T-helper 1 cell treated with Interleukin-12 subunit alpha and Interleukin-12 subunit beta and Interleukin-4 antibody, amounts not matched to agents 30 μg/mL and 1 μg/mL, for 36 hours (primary cell): Measurements from ENCODE around the gene NOL4L.
"Not testable (repeated sequence)": the region's sequence is repeated elsewhere in the genome, so short reads cannot be mapped to it uniquely, and the experiment has no call there.

ENCODE experiments used
- H3K27ac Mint-ChIP-seq: one replicate; pipeline ENCODE4 v1.8.0; 2021; ENCODE audit warnings: mild to moderate bottlenecking, mixed read lengths
- H3K27me3 Mint-ChIP-seq: one replicate; pipeline ENCODE4 v1.8.0; 2021; ENCODE audit warnings: low read depth, mixed read lengths
- H3K36me3 Mint-ChIP-seq: one replicate; pipeline ENCODE4 v1.8.0; 2021; ENCODE audit warnings: low read depth, mixed read lengths
- H3K4me1 Mint-ChIP-seq: one replicate; pipeline ENCODE4 v1.8.0; 2021; ENCODE audit warnings: low read depth, mixed read lengths
- H3K4me3 Mint-ChIP-seq: one replicate; pipeline ENCODE4 v1.8.0; 2021; ENCODE audit warnings: mild to moderate bottlenecking, moderate library complexity, mixed read lengths
- H3K9me3 Mint-ChIP-seq: one replicate; pipeline ENCODE4 v1.8.0; 2021; ENCODE audit warnings: mixed read lengths

The NOL4L gene

GRCh38 chr20:32508775-32509119, 76.4 kb downstream of the NOL4L start:
- H3K27me3 Mint-ChIP-seq: no peaks in the 10 kb centered on the region
- peak overlapping the region; percentile 65 for H3K27ac Mint-ChIP-seq
- H3K9me3 Mint-ChIP-seq: no peaks in the 10 kb centered on the region
- no peak overlapping the region for H3K4me3 Mint-ChIP-seq
- peaks cover 27% of the 10 kb centered on the region for H3K36me3 Mint-ChIP-seq
- H3K4me1 Mint-ChIP-seq: peaks cover 33% of the 10 kb centered on the region

GRCh38 chr20:32507998-32508774, 76.9 kb downstream of the NOL4L start:
- Mint-ChIP-seq H3K4me3 (no peak overlapping the region), H3K4me1 (peaks cover 31% of the 10 kb centered on the region), H3K27ac (no peak overlapping the region), H3K36me3 (peaks cover 25% of the 10 kb centered on the region), H3K27me3 (no peaks in the 10 kb centered on the region), H3K9me3 (no peaks in the 10 kb centered on the region)

- no peak overlapping the region for H3K4me3 Mint-ChIP-seq
- H3K9me3 Mint-ChIP-seq: no peaks in the 10 kb centered on the region
- no peak overlapping the region for H3K27ac Mint-ChIP-seq
- H3K36me3 Mint-ChIP-seq: peaks cover 22% of the 10 kb centered on the region
- no peaks in the 10 kb centered on the region for H3K27me3 Mint-ChIP-seq
- H3K4me1 Mint-ChIP-seq: peaks cover 27% of the 10 kb centered on the region
Measured at GRCh38 chr20:32506721-32507120, 78.4 kb downstream of the NOL4L start.

GRCh38 chr20:32505723-32506473, 79.2 kb downstream of the NOL4L start:
- H3K4me1 Mint-ChIP-seq: peaks cover 23% of the 10 kb centered on the region
- H3K36me3 Mint-ChIP-seq: peaks cover 20% of the 10 kb centered on the region
- no peak overlapping the region for H3K27ac Mint-ChIP-seq

GRCh38 chr20:32501709-32502108, 83.4 kb downstream of the NOL4L start:
- no peak overlapping the region for H3K27ac Mint-ChIP-seq
- no peaks in the 10 kb centered on the region for H3K27me3 Mint-ChIP-seq
- no peak overlapping the region for H3K4me3 Mint-ChIP-seq
- H3K36me3 Mint-ChIP-seq: peaks cover 9% of the 10 kb centered on the region
- peaks cover 5% of the 10 kb centered on the region for H3K4me1 Mint-ChIP-seq
- H3K9me3 Mint-ChIP-seq: no peaks in the 10 kb centered on the region

More at GRCh38 chr20:32505723-32506473, 79.2 kb downstream of the NOL4L start:
- Mint-ChIP-seq H3K27me3 (no peaks in the 10 kb centered on the region), H3K9me3 (no peaks in the 10 kb centered on the region), H3K4me3 (no peak overlapping the region)

- Mint-ChIP-seq H3K4me1 (peaks cover 3% of the 10 kb centered on the region), H3K27me3 (no peaks in the 10 kb centered on the region), H3K4me3 (no peak overlapping the region), H3K27ac (no peak overlapping the region), H3K9me3 (no peaks in the 10 kb centered on the region), H3K36me3 (peaks cover 6% of the 10 kb centered on the region)
Measured at GRCh38 chr20:32497589-32498224, 87.4 kb downstream of the NOL4L start.

GRCh38 chr20:32496811-32497533, 88.2 kb downstream of the NOL4L start:
- H3K27ac Mint-ChIP-seq: no peak overlapping the region
- H3K9me3 Mint-ChIP-seq: no peaks in the 10 kb centered on the region
- no peak overlapping the region for H3K4me3 Mint-ChIP-seq
- no peaks in the 10 kb centered on the region for H3K27me3 Mint-ChIP-seq
- H3K4me1 Mint-ChIP-seq: peaks cover 2% of the 10 kb centered on the region
- H3K36me3 Mint-ChIP-seq: peaks cover 5% of the 10 kb centered on the region

GRCh38 chr20:32495949-32496348, 89.2 kb downstream of the NOL4L start:
- H3K4me3 Mint-ChIP-seq: no peak overlapping the region
- H3K4me1 Mint-ChIP-seq: no peaks in the 10 kb centered on the region
- H3K36me3 Mint-ChIP-seq: peaks cover 3% of the 10 kb centered on the region
- H3K9me3 Mint-ChIP-seq: no peaks in the 10 kb centered on the region
- H3K27me3 Mint-ChIP-seq: no peaks in the 10 kb centered on the region
- H3K27ac Mint-ChIP-seq: no peak overlapping the region

GRCh38 chr20:32495217-32495565, 89.9 kb downstream of the NOL4L start:
- Mint-ChIP-seq H3K27me3 (no peaks in the 10 kb centered on the region), H3K27ac (no peak overlapping the region), H3K4me1 (no peaks in the 10 kb centered on the region), H3K36me3 (peaks cover 3% of the 10 kb centered on the region), H3K4me3 (no peak overlapping the region), H3K9me3 (no peaks in the 10 kb centered on the region)

- Mint-ChIP-seq H3K27ac (no peak overlapping the region), H3K4me3 (no peak overlapping the region), H3K36me3 (peaks cover 3% of the 10 kb centered on the region), H3K4me1 (no peaks in the 10 kb centered on the region), H3K27me3 (no peaks in the 10 kb centered on the region), H3K9me3 (no peaks in the 10 kb centered on the region)
Measured at GRCh38 chr20:32494483-32495216, 90.5 kb downstream of the NOL4L start.

- no peak overlapping the region for H3K4me3 Mint-ChIP-seq
- peaks cover 7% of the 10 kb centered on the region for H3K36me3 Mint-ChIP-seq
- no peak overlapping the region for H3K27ac Mint-ChIP-seq
Measured at GRCh38 chr20:32493356-32493755, 91.8 kb downstream of the NOL4L start.

GRCh38 chr20:32491764-32492151, 93.4 kb downstream of the NOL4L start:
- H3K4me1 Mint-ChIP-seq: not testable (repeated sequence)

More at GRCh38 chr20:32493356-32493755, 91.8 kb downstream of the NOL4L start:
- peaks cover 4% of the 10 kb centered on the region for H3K9me3 Mint-ChIP-seq
- no peaks in the 10 kb centered on the region for H3K4me1 Mint-ChIP-seq
- no peaks in the 10 kb centered on the region for H3K27me3 Mint-ChIP-seq

GRCh38 chr20:32490942-32491763, 94.0 kb downstream of the NOL4L start:
- H3K27ac Mint-ChIP-seq: no peak overlapping the region
- no peak overlapping the region for H3K4me3 Mint-ChIP-seq
- no peaks in the 10 kb centered on the region for H3K27me3 Mint-ChIP-seq
- H3K9me3 Mint-ChIP-seq: peaks cover 6% of the 10 kb centered on the region
- peaks cover 2% of the 10 kb centered on the region for H3K4me1 Mint-ChIP-seq
- H3K36me3 Mint-ChIP-seq: peaks cover 13% of the 10 kb centered on the region

More at GRCh38 chr20:32491764-32492151, 93.4 kb downstream of the NOL4L start:
- not testable (repeated sequence) for H3K4me3 Mint-ChIP-seq, H3K9me3 Mint-ChIP-seq, H3K27ac Mint-ChIP-seq, H3K27me3 Mint-ChIP-seq, H3K36me3 Mint-ChIP-seq
